Right lobe of liver (tissue), 4 donors: ENCODE results near the gene HOMER1.

Experiments used
- POLR2A ChIP-seq: fragments of 450-650 bp; IDR thresholded peaks from one replicate; pipeline ENCODE4 v1.6.1; 2017; ENCODE audit warnings: antibody characterized with exemption, mild to moderate bottlenecking
- TF ChIP-seq, protein P1 (sequence below), 4 donors: fragments of 200-600 bp in 3 of 4; fragments of 450-650 bp in 1 of 4; IDR thresholded peaks; one replicate each; pipeline versions ENCODE4 v1.5.1 to v1.8.0; 2016 to 2022; ENCODE audit warnings: antibody characterized with exemption in 4 of 4, mild to moderate bottlenecking in 2 of 4
- donor health status: DM: no; HTN: no; CAD: no.
- donor health status: DM: no; HTN: no; CAD: no.
- donor health status: DM: no; HTN: yes; CAD: no.

DNA sequence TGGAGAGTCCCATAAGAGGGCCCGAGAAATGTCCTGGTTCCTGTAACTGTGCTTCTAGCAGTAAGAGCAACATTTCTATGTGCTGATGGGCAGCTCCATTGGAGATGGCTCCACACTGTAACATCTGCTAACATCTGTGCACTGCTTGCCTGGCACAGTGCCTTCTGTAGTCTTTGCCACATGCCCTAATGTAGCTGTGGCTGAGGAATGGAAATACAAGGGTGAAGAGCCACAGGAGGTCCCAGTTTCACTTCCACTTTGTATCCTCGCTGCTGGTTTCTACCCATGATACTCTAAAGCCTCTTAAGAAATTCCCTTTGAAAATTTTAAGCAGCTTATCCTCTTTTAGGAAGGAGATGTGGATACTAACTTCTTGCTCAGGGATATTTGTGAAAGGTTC, 97.4 kb downstream of the HOMER1 start:
- TF ChIP-seq, protein P1, sequence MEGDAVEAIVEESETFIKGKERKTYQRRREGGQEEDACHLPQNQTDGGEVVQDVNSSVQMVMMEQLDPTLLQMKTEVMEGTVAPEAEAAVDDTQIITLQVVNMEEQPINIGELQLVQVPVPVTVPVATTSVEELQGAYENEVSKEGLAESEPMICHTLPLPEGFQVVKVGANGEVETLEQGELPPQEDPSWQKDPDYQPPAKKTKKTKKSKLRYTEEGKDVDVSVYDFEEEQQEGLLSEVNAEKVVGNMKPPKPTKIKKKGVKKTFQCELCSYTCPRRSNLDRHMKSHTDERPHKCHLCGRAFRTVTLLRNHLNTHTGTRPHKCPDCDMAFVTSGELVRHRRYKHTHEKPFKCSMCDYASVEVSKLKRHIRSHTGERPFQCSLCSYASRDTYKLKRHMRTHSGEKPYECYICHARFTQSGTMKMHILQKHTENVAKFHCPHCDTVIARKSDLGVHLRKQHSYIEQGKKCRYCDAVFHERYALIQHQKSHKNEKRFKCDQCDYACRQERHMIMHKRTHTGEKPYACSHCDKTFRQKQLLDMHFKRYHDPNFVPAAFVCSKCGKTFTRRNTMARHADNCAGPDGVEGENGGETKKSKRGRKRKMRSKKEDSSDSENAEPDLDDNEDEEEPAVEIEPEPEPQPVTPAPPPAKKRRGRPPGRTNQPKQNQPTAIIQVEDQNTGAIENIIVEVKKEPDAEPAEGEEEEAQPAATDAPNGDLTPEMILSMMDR (IDR thresholded peaks at IDR 0.05) = no peak
- TF ChIP-seq POLR2A = no peak
